GM18870 (cell line): ENCODE measurements around the gene RBM38.
"Not testable (repeated sequence)": the region's sequence is repeated elsewhere in the genome, so short reads cannot be mapped to it uniquely, and the experiment has no call there.

Source experiments
- ATAC-seq: cut with Tn5 transposase; IDR thresholded peaks from one replicate; pipeline ENCODE4 v1.9.1; 2021; ENCODE audit warnings: moderate library complexity; ENCODE audit not compliant: unreplicated experiment

The RBM38 gene

DNA sequence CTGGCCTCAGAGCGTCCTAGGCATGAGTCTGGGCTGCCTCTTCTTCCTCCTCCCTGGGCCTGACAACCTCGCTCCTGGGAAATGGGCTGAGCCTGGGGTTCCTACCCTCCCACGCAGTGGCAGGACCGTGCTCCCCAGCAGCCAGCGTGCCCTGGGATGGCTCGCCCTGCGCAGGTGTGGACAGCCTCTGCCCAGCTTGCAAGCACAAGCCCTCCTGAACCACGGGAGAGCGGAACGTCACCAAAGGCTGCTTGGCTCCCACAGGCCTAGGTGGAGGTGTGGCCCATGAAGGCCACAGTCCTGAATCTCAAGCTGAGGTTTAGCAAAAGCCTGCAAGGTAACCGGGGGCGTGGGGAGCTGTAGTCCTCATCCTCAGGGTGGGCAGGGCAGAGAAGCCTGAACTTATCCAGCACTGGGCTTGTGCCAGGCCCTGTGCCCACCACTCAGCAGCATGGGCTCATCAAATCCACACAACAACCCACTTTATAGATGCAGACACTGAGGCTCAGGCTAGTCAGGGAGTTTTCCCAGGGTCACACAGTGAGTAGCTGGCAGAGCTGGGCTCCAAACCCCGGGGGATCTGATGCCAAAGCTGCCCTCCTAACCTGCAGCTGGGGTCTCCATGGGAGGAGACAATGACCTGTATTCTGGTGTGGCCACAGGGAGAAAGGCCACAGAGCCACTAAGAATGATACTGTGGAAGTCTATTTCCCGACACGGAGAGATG is 25.3 kb downstream of the RBM38 start:
- ATAC-seq, result no peak

DNA sequence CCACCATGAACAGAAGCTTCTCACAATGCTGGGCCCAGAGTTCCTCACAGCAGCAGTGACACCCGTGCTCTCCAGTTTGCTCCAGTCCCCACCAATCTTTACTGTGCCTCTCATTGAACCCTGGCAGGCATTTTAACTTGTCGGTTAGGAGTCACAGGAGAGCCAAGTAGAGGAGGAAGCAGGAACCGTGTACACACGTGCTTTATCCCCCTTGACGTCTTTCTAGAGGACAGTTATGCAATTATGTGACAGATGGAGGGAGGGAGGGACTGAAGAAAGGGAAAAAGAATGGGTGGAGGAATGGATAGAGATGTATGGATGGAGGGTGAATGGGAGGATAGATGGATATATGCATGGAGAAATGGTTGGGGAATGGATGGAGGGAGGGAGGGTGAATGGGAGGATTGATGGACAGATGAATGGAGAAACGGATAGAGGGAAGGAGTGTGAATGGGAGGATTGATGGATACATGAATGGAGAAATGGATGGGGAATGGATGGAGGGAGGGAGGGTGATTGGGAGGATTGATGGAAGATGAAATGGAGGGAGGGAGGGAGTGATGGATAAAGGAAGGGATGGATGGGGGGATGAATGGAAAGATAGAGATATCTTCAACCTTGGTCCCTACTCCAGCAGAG is 26.0 kb downstream of the RBM38 start:
- ATAC-seq, result no peak

DNA sequence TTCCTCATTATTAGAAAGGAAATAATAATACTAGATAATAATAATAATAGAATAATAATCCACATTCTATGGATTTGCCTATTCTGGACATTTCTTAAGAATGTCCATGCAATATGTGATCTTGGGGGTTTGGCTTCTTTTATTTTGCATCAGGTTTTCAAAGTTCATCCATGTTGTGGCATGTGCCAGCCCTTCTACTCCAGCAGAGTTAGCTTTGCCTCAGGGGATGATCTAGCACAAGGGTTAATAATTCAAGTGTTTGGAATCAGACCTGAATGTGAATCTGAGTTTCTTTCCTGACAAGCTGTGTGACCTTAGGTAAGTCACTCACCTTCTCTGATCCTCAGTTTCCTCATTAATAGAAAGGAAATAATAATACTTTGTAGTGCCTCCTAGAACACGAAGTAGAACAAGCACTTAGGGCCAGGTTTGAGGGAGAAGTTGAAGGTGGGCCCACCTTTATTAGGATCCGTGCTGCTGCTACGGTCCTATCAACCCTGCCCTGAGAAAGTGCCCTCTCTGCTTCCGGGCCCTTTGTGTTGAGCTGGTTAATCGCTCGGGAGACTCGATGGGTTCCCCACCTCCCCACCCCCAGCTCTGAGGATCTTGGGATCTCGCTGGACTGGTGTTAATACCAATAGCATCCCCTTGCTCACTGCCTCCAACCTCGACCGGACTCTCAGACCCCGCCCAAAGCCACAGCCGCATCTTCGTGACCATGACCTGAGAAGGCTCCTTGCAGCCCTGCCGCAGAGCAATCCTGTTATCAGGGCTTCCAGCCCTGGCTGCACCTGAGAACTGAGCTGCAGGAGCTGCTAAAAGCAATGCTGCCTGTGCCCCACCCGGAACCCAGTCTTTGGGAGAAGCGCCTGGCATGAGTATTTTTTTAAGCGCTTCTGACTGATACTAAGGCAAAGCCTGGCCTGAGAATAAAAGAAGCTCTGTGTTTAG is 26.9 kb downstream of the RBM38 start:
- no peak for ATAC-seq

DNA sequence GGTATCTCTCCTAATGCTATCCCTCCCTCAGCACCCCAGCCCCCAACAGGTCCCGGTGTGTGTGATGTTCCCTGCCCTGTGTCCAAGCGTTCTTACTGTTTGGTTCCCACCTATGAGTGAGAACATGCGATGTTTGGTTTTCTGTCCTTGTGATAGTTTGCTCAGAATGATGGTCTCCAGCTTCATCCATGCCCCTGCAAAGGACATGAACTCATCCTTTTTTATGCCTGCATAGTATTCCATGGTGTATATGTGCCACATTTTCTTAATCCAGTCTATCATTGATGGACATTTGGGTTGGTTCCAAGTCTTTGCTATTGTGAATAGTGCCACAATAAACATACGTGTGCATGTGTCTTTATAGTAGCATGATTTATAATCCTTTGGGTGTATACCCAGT is 28.3 kb downstream of the RBM38 start:
- not testable (repeated sequence) for ATAC-seq

DNA sequence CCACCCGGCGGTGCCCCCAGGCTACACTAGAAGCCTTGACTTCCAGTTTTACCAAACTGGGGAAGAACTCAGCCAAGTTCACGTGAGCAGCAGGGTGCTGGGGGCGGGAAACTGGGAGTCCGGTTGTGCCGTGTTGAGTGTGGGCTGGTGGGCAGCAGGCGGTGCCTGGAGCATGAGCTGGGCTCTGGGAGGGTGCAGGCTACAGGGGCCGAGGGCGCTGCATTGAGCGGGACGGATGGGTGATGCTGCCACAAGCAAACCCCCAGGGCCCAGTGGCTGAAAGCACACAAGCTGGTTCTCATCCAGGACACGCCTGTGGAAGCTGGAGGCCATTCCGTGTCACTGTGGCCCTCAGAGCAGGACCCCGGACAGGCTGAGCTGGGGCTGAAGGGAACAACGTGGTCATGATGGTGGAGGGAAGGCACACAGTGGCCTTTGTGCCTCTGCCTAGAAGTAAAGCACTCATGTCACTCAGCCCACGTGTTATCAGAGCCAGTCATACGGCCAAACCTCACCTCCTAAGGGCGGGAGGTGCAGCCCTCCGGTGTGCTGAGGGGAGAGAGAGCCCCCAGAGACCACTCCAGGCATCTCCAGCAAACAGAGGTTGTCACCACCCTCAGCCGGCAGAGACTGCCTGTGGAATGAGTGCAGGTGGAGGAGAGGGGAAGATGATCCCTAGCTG is 29.5 kb downstream of the RBM38 start:
- ATAC-seq, result no peak

DNA sequence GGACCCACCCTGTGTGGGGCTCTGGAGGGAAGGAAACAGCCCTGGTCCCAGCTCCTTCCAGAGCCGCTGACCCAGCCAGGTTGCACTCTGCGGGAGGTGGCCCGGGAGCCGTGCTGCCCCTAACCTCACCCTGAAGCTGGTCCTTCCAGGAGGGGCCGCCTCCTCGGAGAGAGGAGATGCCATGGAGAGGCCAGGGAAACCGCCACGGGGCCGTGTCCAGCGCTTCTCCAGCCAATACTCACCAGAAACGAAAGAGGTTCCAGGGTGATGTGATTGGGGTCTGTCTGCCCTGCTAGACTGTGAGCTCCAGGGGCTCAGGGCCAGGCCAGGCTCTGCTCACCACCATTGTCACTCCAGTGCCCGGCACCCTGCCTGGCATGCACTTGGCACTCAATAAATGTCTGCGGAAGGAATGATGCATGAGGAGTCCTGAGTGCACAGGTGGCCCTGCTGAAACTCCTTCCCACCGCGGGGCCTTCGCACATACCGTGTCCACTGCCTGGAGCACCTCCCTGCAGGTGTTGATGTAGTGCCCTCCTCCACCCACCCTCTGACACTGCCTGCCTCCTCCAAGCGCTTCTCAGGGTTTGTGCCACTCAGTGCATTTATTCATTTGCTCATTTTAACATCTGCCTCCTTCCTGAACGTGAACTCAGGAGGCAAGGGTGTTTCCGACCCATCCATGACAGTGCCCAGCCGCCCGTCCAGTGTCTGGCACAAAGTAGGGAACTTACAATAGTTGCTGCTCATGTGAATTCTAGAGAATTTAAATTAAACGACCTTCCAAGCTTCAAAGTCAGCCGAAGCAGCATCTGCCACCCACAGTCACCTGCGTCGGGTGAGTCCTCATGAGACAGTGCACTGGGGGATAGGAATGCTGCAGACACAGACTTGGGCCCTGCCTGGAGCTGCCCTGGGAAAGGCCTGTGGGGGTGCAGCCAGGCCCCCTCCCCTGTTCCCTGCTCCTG is 30.3 kb downstream of the RBM38 start:
- ATAC-seq, result no peak

DNA sequence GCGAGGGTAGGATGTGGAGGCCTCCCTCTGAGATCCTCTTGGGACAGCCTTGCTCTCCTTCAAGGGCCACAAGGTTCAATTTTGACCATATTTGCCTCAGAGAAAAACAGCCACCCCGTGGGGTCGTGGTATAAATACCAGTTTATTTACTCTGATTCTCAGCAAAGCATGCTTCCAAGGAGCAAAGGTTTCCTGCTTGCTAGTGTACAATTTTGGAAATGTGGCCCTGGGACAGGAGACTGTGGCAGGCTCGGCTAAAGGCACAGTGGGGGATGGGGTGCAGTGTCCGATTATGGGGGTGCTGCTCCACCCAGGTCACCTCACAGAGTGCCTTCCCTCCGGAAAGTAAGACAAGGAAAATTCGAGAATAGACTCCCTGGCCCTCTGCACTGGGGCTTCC is 31.1 kb downstream of the RBM38 start:
- ATAC-seq, result no peak

DNA sequence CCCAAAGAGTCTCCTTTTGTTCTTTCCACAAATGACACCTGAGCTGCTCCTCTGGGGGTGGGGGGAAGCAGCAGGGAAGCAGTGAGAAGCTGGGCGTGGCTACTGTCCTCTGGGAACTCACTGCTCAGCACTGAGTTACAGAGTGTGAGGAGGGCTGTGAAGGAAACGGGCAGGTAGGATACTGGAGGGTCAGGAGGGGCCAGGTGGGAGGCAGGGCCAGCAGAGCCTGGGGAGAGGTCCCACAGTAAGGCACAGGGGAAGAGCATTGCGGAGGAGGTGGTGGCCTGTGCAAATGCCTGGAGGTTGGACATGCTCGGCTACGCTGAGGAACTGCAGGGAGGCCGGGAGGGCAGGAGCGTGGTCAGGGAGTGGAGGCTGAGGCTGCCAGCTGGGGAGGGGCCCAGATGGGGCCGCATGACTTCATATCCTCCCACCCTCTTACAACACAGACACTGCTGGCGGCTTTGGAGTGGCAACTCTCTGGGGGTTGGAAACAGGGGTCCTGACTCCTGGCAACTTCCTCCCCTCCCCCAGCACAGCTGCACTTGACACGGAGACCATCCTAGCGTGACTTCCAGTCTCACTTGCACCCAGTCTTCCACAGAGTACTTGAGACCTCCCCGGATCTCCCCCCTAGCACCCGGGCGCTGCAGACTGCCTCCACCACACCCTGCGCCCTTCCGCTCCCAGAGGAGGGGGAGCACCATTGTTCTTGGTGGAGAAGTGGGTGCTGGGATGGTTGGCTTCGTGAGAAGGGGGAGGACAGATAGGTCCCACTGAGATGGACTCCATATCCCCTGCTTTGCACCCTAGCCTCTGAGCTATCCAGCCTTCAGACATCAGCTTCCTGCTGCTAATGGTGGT is 34.2 kb downstream of the RBM38 start:
- no peak for ATAC-seq

DNA sequence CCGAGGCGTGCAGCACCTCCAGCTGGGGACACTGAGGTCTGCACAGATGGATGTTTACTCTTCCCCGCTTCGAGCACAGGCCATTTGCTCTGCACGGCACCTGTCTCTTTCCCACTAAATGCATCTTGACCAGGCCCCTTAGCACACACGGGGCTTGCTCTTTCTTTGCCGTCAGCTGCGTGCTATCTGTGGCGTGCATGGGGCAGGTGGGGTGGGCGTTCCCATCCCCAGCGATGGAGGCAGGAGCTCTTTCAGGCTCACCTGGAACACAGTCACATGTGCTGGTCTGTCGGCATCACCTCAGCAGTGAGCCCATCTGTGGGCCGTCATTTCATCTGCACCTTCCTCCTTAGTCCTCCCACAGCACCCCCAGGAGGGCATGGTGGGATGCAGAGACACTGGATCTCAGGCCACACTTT is 35.1 kb downstream of the RBM38 start:
- ATAC-seq, result no peak

DNA sequence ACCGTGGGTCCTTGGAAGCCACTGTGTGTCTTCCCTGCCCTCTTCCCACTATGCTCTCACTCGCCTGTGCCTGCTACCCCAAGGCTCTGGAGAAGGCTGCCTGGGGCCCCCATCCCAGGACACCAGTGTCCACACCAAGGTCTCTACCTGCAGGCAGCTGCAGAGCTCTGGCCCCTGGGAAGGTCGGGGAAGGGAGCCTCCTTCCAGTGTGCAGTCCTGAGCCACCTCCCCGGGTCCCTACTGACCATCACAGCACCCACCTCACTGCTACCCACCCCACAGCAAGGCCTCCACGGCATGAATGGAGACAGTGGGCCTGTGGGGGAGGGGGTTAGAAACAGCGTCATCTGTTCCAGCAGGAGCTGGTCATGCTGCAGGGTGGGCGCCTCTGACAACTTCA is 35.6 kb downstream of the RBM38 start:
- ATAC-seq, result no peak

DNA sequence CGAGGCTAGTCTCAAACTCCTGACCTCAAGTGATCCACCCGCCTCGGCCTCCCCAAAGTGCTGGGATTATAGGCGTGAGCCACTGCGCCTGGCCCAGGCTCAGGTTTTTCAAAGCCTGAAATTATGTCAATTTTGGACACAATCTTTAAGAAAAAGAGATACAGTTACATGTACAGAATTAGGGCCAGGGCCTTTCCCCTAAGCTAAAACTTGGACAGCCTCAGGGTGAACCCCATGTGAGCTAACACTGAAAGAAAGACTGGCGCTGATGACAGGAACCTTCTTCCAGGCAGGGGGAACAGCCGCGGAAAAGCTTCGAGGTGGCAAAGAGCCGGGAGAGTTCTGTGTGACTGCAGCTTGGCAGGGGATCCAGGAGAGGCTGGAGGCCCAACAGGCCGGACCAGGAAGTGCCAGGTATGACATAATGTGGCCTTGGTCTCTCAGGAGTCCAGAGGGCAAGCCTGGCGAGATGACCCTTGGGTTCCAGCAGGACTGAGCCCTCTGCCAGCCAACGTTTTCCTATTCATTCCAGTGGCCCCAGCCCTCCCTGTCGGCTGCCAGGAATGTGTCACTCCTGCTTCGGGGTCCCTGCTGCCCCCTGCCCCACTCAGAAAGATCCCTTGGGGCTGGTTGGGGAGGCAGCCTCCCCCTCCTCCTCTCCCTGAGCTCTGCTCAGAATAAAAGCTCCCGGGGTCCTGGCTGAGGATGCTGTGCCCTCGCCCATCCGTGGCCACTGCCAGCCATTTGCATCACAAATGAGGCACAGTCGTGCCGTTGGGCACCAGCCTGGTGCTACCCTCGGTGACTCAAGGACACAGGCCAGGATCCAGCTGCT is 37.3 kb downstream of the RBM38 start:
- ATAC-seq, result no peak

DNA sequence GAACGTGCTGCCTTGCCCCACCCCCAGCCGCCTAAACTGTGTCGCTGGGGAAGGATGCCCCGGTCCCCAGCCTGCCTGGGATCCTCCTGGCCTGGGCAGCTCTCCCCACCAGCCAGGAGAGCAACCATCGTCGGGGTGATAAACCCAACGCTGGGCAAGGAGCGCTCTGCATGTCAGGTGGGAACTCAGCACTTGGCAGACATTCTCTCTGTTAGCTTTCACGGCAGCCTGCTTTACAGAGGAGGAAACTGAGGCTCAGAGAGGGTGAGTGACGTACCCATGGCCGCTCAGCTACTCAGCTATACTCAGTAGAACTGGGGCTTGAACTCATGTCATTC is 37.9 kb downstream of the RBM38 start:
- no peak for ATAC-seq

DNA sequence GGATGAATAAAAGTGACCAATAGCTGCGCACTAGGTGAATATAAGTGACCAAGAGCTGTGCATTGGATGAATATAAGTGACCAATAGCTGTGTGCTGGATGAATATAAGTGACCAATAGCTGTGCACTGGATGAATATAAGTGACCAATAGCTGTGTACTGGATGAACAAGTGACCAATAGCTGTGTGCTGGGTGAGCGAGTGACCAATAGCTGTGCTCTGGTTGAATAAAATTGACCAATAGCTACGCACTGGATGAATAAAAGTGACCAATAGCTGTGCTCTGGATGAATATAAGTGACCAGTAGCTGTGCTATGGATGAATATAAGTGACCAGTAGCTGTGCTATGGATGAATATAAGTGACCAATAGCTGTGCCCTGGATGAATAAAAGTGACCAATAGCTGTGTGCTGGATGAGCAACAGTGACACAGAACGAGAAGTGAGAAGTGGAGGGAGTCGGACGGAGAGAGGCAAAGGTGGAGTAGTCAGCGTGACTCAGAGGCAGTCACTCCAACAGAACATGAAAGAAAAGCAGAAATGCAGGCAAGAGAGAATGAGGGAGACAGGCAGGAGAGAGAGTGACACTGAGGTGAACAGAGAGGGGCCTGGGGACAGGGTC is 38.5 kb downstream of the RBM38 start:
- no peak for ATAC-seq

DNA sequence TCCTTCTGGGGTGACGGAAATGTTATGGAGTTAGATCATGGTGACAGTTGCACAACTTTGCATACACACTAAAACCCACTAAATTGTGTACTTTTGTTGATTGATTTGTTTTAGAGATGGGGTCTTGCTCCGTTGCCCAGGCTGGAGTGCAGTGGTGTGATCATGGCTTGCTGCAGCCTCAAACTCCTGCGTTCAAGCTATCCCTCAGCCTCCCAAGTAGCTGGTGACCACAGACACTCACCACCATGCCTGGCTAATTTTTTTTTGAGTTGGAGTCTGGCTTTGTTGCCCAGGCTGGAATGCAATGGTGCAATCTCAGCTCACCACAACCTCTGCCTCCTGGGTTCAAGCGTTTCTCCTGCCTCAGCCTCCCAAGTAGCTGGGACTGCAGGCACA is 39.0 kb downstream of the RBM38 start:
- ATAC-seq, result not testable (repeated sequence)

DNA sequence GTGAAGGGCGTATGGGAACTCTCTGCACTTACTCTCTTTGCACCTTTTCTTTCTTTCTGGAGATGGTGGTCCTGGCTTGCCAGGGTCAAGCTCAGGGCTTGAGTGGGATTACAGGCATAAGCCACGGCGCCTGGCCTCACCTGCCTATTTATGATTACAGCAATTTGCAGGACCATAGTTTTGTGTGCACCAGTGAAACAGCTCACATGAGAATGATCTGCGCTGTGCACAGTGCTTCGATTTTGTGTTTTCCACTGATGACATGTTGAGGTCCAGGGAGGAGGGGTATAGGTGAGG is 40.3 kb downstream of the RBM38 start:
- no peak for ATAC-seq

DNA sequence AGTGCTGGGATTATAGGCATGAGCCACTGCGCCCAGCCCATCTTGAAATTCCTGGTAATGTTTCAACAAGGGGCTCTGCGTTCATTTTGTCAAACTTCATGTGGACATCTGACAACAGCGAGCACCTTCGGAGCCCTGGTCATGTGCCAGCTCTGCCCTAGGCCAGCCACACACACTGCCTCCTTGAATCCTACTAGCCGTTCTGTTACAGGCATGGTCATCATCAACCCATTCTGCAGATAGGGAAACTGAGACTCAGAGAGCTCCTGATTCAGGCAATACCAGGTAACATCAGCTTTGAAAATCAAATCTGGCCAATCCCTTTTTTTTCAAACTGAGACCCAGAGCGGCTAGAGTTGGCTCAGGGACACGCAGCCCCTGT is 41.3 kb downstream of the RBM38 start:
- no peak for ATAC-seq

DNA sequence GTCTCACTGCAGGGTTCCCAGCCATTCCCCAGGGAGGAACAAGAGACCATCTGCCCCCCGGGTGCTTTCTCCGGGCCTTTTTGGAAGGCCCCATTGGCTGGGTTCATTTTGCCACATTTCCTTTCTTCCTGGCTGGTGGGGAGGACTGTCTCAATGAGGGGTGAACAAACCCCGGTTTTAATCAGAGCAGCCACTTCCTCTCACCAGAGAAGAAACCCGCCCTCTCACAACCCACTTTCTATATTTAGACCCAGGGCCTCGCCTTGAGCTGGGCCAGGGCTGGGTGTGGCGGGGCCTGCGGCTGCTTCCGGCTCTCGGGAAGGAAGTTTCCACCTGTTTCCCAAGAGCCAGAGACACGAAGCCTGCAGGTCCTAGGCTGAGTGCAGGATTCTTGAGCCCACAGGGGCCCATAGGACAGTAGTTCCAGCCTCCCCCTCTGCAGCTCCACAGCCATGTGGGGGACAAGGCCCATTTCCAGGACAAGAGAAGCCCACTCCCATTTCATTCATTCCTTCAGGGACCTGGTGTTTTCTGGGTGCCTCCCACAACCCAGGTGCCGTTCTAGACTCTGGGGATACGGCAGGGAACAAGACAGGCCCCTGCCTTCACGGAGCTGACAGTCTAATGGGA is 41.8 kb downstream of the RBM38 start:
- ATAC-seq, result peak; percentile 83
